ENCODE data around the gene SLC34A1.
A peak's percentile ranks its signal among the peaks of the same experiment; 100 is the strongest.

The SLC34A1 gene

GRCh38 chr5:177445917-177446199, 61.6 kb downstream of the SLC34A1 start:
- Mint-ChIP-seq H3K4me3 (peak overlapping the region; percentile 81), H3K27me3 (no peaks in the 10 kb centered on the region), H3K27ac (peak overlapping the region; percentile 80), H3K9me3 (no peaks in the 10 kb centered on the region), H3K4me1 (peaks cover 43% of the 10 kb centered on the region), H3K36me3 (no peaks in the 10 kb centered on the region)

GRCh38 chr5:177446200-177447065, 62.2 kb downstream of the SLC34A1 start, which contains the start of gene PRR7:
PRR7 (plus strand) TSS chr5:177446814; CDS start chr5:177455068, 8,254 bp downstream.
- no peaks in the 10 kb centered on the region for H3K9me3 Mint-ChIP-seq
- peak within 1 kb of the TSS; percentile 81 for H3K4me3 Mint-ChIP-seq
- peaks cover 44% of the 10 kb centered on the region for H3K4me1 Mint-ChIP-seq
- peak within 1 kb of the TSS; percentile 80 for H3K27ac Mint-ChIP-seq
- no peaks in the 10 kb centered on the region for H3K36me3 Mint-ChIP-seq
- H3K27me3 Mint-ChIP-seq: no peaks in the 10 kb centered on the region

- H3K4me3 Mint-ChIP-seq: no peak overlapping the region
- H3K4me1 Mint-ChIP-seq: peaks cover 45% of the 10 kb centered on the region
- H3K36me3 Mint-ChIP-seq: no peaks in the 10 kb centered on the region
- H3K27me3 Mint-ChIP-seq: no peaks in the 10 kb centered on the region
- no peak overlapping the region for H3K27ac Mint-ChIP-seq
- no peaks in the 10 kb centered on the region for H3K9me3 Mint-ChIP-seq
Observed at GRCh38 chr5:177447066-177447610, 62.9 kb downstream of the SLC34A1 start.

GRCh38 chr5:177447611-177448243, 63.5 kb downstream of the SLC34A1 start:
- Mint-ChIP-seq H3K4me3 (peak overlapping the region; percentile 80), H3K4me1 (peaks cover 46% of the 10 kb centered on the region), H3K36me3 (no peaks in the 10 kb centered on the region), H3K9me3 (no peaks in the 10 kb centered on the region), H3K27me3 (no peaks in the 10 kb centered on the region), H3K27ac (peak overlapping the region; percentile 62)

Measured in activated naive CD4-positive, alpha-beta T cell treated with anti-CD3 and anti-CD28 coated beads, Interleukin-2, amount 50 U/mL, for 24 hours (primary cell).